SKM-1 treated with dmso at 0.1 percent for 144 hours (cell line): Measurements from ENCODE around the gene SCG3.
"Not testable (repeated sequence)": the region's sequence is repeated elsewhere in the genome, so short reads cannot be mapped to it uniquely, and the experiment has no call there.

ENCODE experiments used
- DNase-seq: peaks from one replicate; lab custom pipeline; 2025; ENCODE audit not compliant: unreplicated experiment; lab: John Stamatoyannopoulos, UW

SCG3 gene

DNA sequence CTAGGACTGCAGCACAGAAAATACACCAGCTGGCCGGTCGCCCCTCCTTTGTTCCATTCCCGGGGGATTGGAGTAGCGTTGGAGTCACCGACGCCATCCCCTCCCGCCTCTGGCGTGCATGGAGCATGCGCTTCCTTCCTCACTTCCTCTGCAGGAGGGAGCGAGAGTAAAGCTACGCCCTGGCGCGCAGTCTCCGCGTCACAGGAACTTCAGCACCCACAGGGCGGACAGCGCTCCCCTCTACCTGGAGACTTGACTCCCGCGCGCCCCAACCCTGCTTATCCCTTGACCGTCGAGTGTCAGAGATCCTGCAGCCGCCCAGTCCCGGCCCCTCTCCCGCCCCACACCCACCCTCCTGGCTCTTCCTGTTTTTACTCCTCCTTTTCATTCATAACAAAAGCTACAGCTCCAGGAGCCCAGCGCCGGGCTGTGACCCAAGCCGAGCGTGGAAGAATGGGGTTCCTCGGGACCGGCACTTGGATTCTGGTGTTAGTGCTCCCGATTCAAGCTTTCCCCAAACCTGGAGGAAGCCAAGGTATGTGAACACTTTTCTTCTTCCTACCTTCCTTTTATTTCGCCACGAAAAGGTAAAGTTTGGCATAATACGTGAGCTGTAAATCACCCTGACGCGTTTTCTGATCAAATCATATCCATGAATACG is at the start of gene SCG3:
Gene SCG3 (plus strand): TSS at position 201 of the 661 bp plus-strand sequence. CDS start 253 bp downstream, at position 454.
- DNase-seq = no peak

- no peak for DNase-seq
Observed at GRCh38 chr15:51634591-51635198, 46.6 kb upstream of the SCG3 start.

- DNase-seq = peak; percentile 42
Observed at GRCh38 chr15:51641490-51642130, 39.7 kb upstream of the SCG3 start.

DNA sequence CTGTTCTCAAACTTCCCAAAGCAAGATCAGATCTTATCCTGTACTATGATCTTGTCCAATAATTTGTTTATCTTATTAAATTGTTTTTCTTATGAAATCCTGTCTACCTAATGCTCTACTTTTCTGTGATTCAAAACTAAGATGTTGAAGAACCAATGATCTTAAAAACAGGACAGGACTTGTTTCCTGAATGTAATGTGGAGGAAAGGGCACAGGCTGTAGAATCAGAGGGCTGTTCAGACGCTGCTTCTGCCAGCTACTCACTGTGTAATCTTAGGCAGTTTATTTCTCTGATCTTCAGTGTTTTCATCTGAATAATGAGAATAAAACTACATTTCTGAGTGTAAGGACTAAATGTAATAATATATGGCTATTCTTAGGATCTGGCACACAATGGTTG is 38.6 kb upstream of the SCG3 start:
- DNase-seq = no peak

GRCh38 chr15:51647128-51647562 is 34.2 kb upstream of the SCG3 start:
- DNase-seq = peak; percentile 88

GRCh38 chr15:51648101-51648500 is 33.2 kb upstream of the SCG3 start:
- not testable (repeated sequence) for DNase-seq

DNA sequence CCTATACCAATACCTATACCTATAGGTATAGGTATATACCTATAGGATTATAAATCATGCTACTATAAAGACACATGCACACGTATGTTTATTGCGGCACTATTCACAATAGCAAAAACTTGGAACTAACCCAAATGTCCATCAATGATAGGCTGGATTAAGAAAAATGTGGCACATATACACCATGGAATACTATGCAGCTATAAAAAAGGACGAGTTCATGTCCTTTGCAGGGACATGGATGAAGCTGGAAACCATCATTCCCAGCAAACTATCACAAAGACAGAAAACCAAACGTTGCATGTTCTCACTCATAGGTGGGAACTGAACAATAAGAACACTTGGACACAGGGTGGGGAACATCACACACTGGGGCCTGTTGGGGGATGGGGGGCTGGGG is 32.7 kb upstream of the SCG3 start:
- DNase-seq = not testable (repeated sequence)

DNA sequence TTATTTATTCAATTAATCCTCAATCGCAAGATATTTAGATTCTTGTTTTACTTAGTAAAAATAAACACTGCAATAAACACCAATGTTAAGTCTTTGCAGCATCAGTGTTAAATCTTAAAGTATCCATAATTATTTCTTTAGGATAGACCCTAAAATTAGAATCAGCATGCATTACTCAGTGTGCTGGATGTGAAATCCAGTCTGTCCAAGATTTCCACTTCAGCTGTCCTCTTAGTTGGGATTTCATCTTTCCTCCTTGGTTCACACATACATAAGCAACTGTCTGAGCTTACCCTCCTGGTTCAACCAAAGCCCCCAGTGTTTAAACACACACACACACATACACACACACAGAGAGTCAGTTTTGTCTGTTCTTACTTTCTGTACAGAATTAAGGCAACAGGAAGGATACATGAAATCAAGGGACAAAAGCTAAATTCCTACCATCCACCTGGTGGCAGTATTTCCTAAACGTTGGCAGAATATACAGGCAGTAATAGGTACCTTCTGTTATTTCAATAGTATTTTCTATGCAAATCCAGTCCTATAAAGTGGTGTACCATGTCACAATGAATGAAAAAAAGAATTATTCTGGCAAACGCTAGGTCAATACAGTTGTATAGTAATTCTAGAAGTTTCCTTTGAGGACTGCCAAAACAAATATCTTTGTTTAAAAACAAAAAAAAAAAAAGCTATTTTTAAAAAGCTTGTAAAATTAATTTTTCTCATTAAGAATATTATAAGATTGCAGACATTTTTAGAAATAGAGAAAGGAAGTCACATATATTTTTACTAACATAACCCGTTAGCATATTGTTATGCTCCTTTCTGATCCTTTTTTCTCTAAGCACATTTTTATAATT is 31.4 kb upstream of the SCG3 start:
- DNase-seq = peak; percentile 75

DNA sequence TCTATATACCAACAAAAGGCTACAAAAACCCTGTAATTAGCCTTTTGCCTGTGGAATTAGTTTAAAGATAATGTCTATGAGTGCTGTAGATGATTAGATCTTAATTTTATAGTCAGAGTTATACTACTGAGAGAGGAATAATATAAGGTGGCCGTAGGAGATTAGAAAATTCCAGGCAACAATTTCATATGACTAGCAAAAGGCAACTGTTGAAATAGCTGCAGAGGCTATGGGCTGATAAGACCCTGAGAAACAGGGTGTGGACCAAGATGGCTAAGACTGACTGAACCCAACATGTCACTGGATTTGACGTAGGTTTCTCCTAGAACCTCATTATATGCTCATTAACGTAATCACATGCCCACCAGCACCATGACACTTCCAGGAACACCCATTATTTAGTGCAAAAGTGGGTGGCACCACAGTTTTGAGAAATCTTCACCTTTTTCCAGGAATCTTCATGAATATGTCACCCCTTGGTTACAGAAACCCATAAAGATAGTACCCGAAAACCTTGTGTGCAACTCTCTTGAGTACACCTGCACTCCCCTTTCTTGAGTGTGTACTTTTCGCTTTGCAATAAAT is 29.1 kb upstream of the SCG3 start:
- DNase-seq = no peak

DNA sequence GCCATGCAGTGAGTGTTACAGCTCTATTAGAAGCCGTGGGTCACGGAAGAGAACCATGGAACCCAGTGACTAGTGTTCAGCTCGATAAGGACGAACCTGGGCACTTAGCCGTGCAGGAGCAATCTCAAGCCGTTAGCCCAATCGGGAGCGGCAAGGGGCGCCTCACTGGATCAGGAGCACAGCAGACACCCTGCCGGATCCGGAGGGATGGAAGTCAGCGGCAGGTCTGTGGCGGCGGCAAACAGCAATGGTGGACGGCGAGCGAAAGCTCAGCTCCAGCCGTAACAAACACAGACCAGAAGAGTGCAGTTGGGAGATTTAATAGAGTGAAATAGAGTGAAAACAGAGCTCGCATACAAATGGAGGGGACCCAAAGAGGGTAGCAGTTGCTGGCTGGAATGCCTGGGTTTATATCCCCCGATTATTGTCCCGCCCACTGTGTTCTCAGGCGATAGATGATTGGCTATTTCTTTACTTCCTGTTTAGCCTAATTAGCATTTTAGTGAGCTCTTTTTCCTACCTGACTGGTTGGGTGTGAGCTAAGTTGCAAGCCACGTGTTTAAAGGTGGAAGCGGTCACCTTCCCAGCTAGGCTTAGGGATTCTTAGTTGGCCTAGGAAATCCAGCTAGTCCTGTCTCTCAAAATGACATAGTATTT is 25.8 kb upstream of the SCG3 start:
- not testable (repeated sequence) for DNase-seq

DNA sequence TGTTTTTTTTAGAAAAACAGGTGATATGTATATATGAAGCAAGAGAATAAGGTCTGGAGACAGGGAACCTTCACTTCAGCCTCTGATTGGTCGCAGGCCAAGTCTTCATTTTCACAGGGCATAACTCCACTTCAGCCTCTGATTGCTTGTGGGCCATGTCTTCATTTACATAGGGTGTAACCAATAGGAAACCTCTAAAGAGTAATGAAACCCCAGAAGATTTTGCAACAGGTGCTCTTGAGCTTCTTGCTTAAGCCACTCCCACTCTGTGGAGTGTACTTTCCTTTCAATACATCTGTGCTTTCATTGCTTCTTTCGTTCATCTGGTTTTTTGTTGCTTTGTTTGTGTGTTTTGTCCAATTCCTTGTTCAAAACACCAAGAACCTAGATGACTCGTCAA is 22.6 kb upstream of the SCG3 start:
- peak; percentile 70 for DNase-seq

DNA sequence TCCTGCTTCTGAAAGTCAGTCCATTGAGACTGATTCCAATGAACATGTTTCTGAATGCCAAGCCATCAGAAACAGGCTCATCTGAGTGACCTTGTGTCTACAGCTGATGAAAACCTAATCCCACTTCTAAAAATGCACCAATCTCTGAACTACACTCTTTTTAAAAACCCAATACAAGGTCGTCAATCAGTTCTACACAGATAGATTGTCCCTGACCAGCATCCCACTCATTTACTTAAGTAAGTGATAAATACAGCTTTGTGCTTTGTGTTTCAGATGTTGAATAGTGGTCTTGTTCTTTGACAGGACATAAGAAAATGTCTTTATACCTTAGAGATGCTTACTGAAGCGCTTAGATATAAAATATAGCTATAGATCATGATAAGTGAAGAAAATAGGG is 20.2 kb upstream of the SCG3 start:
- DNase-seq = no peak

- no peak for DNase-seq
Observed at GRCh38 chr15:51667478-51667877, 13.8 kb upstream of the SCG3 start.

- DNase-seq = no peak
Observed at GRCh38 chr15:51668446-51668845, 12.9 kb upstream of the SCG3 start.

- DNase-seq = no peak
Observed at GRCh38 chr15:51669381-51669780, 11.9 kb upstream of the SCG3 start.

GRCh38 chr15:51672155-51672687 is 9.1 kb upstream of the SCG3 start:
- peak; percentile 63 for DNase-seq

DNA sequence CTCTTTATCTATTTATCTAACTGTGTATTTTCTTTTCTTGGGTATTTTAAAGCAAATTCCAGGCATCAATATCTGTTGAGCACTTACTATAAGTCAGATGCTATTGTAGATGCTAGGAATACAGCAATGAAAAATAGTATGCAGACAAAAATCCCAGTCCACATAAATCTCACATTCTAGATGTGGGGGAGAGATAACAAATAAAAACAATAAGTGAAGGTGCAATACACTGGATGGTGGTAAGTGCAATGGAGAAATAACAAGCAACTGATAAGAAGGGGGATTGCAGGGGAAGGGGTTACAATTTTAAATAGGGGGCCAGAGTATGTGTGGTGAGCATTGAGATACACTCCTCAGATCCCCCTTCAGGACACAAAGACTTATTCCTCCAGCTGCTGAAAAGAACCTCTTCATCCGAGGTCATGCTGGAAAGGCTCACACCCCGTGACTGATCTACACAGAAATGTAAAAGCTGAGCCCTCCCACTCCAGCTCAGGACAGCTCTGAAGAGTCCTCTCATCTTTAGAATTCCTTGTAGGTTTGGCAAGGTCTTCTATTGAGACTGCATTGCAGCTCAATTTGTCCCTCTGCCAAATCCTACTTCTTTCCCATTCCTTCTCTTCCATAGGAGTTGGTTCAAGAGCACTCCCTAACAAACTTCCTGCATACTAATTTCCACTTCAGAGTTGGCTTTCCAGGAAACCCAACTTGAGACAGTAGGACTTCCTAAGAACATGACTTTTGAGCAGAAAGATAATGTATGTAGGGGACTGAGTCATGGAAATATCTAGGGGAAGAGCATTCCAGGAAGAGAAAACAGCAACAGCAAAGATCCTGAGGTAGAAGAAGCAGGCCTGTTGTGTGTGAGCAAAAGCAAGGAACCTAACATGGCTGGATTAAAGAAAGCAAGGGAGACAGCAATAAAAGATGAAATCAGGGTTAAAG is 8.1 kb upstream of the SCG3 start:
- no peak for DNase-seq

DNA sequence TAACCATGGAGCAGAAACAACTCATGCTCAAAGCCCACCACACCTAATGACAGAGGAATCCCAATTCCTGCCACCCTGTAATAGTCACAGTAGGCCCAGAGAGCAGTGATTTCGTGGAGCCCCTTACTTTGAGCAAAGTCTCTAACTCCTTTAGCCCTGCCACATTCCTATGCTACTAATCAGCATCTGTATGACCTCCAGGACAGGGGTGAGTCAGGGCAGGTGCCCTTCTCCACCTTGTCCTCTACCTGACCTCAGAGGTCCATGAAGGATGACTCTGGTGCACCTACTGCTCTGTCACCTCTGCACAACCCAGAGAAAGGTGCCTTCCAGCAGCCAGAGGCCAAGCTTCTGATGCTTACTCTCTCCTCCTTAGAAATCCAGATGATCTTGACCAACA is 6.1 kb upstream of the SCG3 start:
- no peak for DNase-seq

DNA sequence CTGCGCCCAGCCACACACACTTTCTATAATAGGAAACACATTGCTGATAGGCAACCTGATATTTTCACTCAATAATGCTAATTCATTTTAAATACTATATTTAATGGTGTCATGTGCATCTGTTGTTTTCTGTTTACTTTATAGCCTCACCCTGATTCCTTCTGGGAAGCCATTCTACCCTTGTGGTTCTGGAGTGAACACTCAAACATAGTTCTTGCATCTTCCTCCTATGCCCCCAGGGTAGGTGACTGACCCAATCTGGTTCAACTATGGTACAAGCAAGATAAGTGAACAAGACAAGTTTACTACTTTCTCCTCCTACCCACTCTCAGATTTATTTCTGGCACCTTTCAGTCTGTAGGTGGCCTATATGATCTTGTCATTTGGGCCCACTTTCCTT is 4.3 kb upstream of the SCG3 start:
- no peak for DNase-seq
